Mesendoderm (in vitro differentiated cells): ENCODE data around the gene SLC1A2.

Source experiments
- DNase-seq: peaks from one replicate; pipeline ENCODE4 v3.0.0; 2013
- H2AK5ac ChIP-seq: 2 replicates; pipeline ENCODE4 v1.6.1; 2013; ENCODE audit warnings: low read length, inconsistent platforms
- H2BK120ac ChIP-seq: 2 replicates; pipeline ENCODE4 v1.6.1; 2013; ENCODE audit warnings: low read depth, mild to moderate bottlenecking, low read length, moderate library complexity, mixed read lengths
- H2BK15ac ChIP-seq: replicated peaks from 2 replicates; pipeline ENCODE4 v1.6.1; 2013; ENCODE audit warnings: low read depth, mild to moderate bottlenecking, moderate library complexity
- H2BK5ac ChIP-seq: 2 replicates; pipeline ENCODE4 v1.6.1; 2013; ENCODE audit warnings: low read length, inconsistent platforms
- H3K18ac ChIP-seq: 2 replicates; pipeline ENCODE4 v1.6.1; 2013; ENCODE audit warnings: mild to moderate bottlenecking, low read length, mixed read lengths
- H3K23ac ChIP-seq: one replicate; pipeline ENCODE4 v1.6.1; 2013; ENCODE audit warnings: low read length
- H3K27ac ChIP-seq: 2 replicates; pipeline ENCODE4 v1.5.1; 2013; ENCODE audit warnings: low read depth, mild to moderate bottlenecking, inconsistent platforms, low read length, moderate library complexity
- H3K27me3 ChIP-seq: 2 replicates; pipeline ENCODE4 v1.6.1; 2013; ENCODE audit warnings: low read length, control low read depth, mild to moderate bottlenecking, inconsistent platforms; ENCODE audit not compliant: insufficient read depth, poor library complexity
- H3K36me3 ChIP-seq: 2 replicates; pipeline ENCODE4 v1.6.1; 2013; ENCODE audit warnings: low read length, inconsistent platforms; ENCODE audit not compliant: control insufficient read depth, insufficient read depth
- H3K4ac ChIP-seq: one replicate; pipeline ENCODE4 v1.6.1; 2013; ENCODE audit warnings: low read depth, mild to moderate bottlenecking, low read length, moderate library complexity
- H3K4me1 ChIP-seq: 2 replicates; pipeline ENCODE4 v1.6.1; 2013; ENCODE audit warnings: low read depth, low read length, inconsistent platforms; ENCODE audit not compliant: control insufficient read depth
- H3K4me2 ChIP-seq: 2 replicates; pipeline ENCODE4 v1.6.1; 2013; ENCODE audit warnings: low read length
- H3K4me3 ChIP-seq: 2 replicates; pipeline ENCODE4 v1.5.1; 2013; ENCODE audit warnings: mild to moderate bottlenecking, low read length
- H3K56ac ChIP-seq: one replicate; pipeline ENCODE4 v1.6.1; 2013; ENCODE audit warnings: low read length
- H3K79me1 ChIP-seq: 2 replicates; pipeline ENCODE4 v1.6.1; 2013; ENCODE audit warnings: low read length, inconsistent platforms
- H3K79me2 ChIP-seq: 2 replicates; pipeline ENCODE4 v1.6.1; 2013; ENCODE audit warnings: mild to moderate bottlenecking, low read length; ENCODE audit not compliant: control insufficient read depth, insufficient read depth
- H3K9ac ChIP-seq: 2 replicates; pipeline ENCODE4 v1.6.1; 2013; ENCODE audit warnings: low read length, inconsistent platforms
- H4K5ac ChIP-seq: one replicate; pipeline ENCODE4 v1.6.1; 2013; ENCODE audit warnings: low read length
- H4K8ac ChIP-seq: one replicate; pipeline ENCODE4 v1.6.1; 2013; ENCODE audit warnings: low read depth, mild to moderate bottlenecking, control low read depth, low read length, moderate library complexity
- WGBS: extraction: QIAGEN DNeasy Blood & Tissue Kit; methylation state at CpG from one replicate; pipeline ENCODE4 v1.1.7; 2013; ENCODE audit warnings: low lambda C conversion rate, missing lambda C conversion rate; ENCODE audit not compliant: insufficient coverage; ENCODE audit errors: extremely low coverage; 5-methylcytosine and 5-hydroxymethylcytosine counted together

Gene SLC1A2

GRCh38 chr11:35402751-35403660 is 16.4 kb downstream of the SLC1A2 start:
- Histone ChIP-seq H3K4me2 (no peak overlapping the region), H3K18ac (no peak overlapping the region), H4K8ac (no peak overlapping the region), H2AK5ac (peak overlapping the region; percentile 54), H2BK15ac (no peak overlapping the region), H3K4ac (no peak overlapping the region), H3K9ac (no peak overlapping the region), H3K27ac (no peak overlapping the region), H3K4me3 (no peak overlapping the region), H3K23ac (no peak overlapping the region), H3K4me1 (peaks cover 20% of the 10 kb centered on the region), H3K36me3 (no peaks in the 10 kb centered on the region), H2BK5ac (peak overlapping the region; percentile 62), H3K79me1 (no peaks in the 10 kb centered on the region), H3K79me2 (no peaks in the 10 kb centered on the region), H3K27me3 (no peaks in the 10 kb centered on the region), H2BK120ac (peak overlapping the region; percentile 95), H3K56ac (peak overlapping the region; percentile 58), H4K5ac (no peak overlapping the region)
- WGBS = no CpG with 5 or more reads among the region's 9 CpGs
- DNase-seq = peak; percentile 60

- no peak overlapping the region for H2AK5ac ChIP-seq
- no peak overlapping the region for H4K8ac ChIP-seq
- H3K36me3 ChIP-seq = no peaks in the 10 kb centered on the region
- no peak overlapping the region for H3K4me2 ChIP-seq
- H3K27me3 ChIP-seq = no peaks in the 10 kb centered on the region
- no peaks in the 10 kb centered on the region for H3K79me1 ChIP-seq
- H4K5ac ChIP-seq = no peak overlapping the region
- no peak overlapping the region for H3K27ac ChIP-seq
- H3K4me3 ChIP-seq = no peak overlapping the region
- no peak overlapping the region for H2BK5ac ChIP-seq
- no peak overlapping the region for H3K56ac ChIP-seq
- no peak for DNase-seq
- no peak overlapping the region for H2BK15ac ChIP-seq
- H3K23ac ChIP-seq = no peak overlapping the region
- H3K79me2 ChIP-seq = no peaks in the 10 kb centered on the region
- H3K18ac ChIP-seq = no peak overlapping the region
- no peak overlapping the region for H3K4ac ChIP-seq
- no CpG with 5 or more reads among the region's 1 CpG for WGBS
- no peak overlapping the region for H2BK120ac ChIP-seq
- H3K9ac ChIP-seq = no peak overlapping the region
- peaks cover 15% of the 10 kb centered on the region for H3K4me1 ChIP-seq
These were observed 20.5 kb downstream of the SLC1A2 start for GRCh38 chr11:35398881-35399280.

- Histone ChIP-seq H4K8ac (no peak overlapping the region), H3K4me1 (peaks cover 2% of the 10 kb centered on the region), H2BK5ac (no peak overlapping the region), H3K23ac (no peak overlapping the region), H3K9ac (no peak overlapping the region), H2BK120ac (no peak overlapping the region), H3K79me1 (no peaks in the 10 kb centered on the region), H3K4ac (no peak overlapping the region), H2AK5ac (no peak overlapping the region), H3K27ac (no peak overlapping the region), H3K79me2 (no peaks in the 10 kb centered on the region), H3K56ac (no peak overlapping the region), H4K5ac (no peak overlapping the region), H3K36me3 (no peaks in the 10 kb centered on the region), H3K4me3 (no peak overlapping the region), H3K18ac (no peak overlapping the region), H2BK15ac (no peak overlapping the region), H3K4me2 (no peak overlapping the region), H3K27me3 (no peaks in the 10 kb centered on the region)
- no CpG with 5 or more reads among the region's 5 CpGs for WGBS
- DNase-seq = no peak
These were observed 24.4 kb downstream of the SLC1A2 start for GRCh38 chr11:35394941-35395340.

- no peaks in the 10 kb centered on the region for H3K27me3 ChIP-seq
- no peaks in the 10 kb centered on the region for H3K36me3 ChIP-seq
- H2BK15ac ChIP-seq = no peak overlapping the region
- H3K56ac ChIP-seq = no peak overlapping the region
- H3K4me2 ChIP-seq = no peak overlapping the region
- H2AK5ac ChIP-seq = no peak overlapping the region
- no peak overlapping the region for H3K4me3 ChIP-seq
- no peaks in the 10 kb centered on the region for H3K79me1 ChIP-seq
- no peak overlapping the region for H2BK120ac ChIP-seq
- no peak for DNase-seq
- no CpG with 5 or more reads among the region's 4 CpGs for WGBS
- H3K23ac ChIP-seq = no peak overlapping the region
- H3K9ac ChIP-seq = no peak overlapping the region
- no peak overlapping the region for H3K27ac ChIP-seq
- H3K79me2 ChIP-seq = no peaks in the 10 kb centered on the region
- no peaks in the 10 kb centered on the region for H3K4me1 ChIP-seq
- H4K5ac ChIP-seq = no peak overlapping the region
- H3K4ac ChIP-seq = no peak overlapping the region
- no peak overlapping the region for H3K18ac ChIP-seq
- H2BK5ac ChIP-seq = no peak overlapping the region
- no peak overlapping the region for H4K8ac ChIP-seq
These were observed 26.3 kb downstream of the SLC1A2 start for GRCh38 chr11:35393098-35393497.

- Histone ChIP-seq H2BK15ac (no peak overlapping the region), H3K4me1 (no peaks in the 10 kb centered on the region), H3K23ac (no peak overlapping the region), H4K8ac (no peak overlapping the region), H3K36me3 (no peaks in the 10 kb centered on the region), H3K79me1 (no peaks in the 10 kb centered on the region), H4K5ac (no peak overlapping the region), H3K18ac (no peak overlapping the region), H3K56ac (no peak overlapping the region), H2AK5ac (no peak overlapping the region), H3K4me3 (no peak overlapping the region), H3K27me3 (no peaks in the 10 kb centered on the region), H3K27ac (no peak overlapping the region), H3K9ac (no peak overlapping the region), H2BK5ac (no peak overlapping the region), H3K4ac (no peak overlapping the region), H3K4me2 (no peak overlapping the region), H3K79me2 (no peaks in the 10 kb centered on the region), H2BK120ac (no peak overlapping the region)
- no CpG with 5 or more reads among the region's 13 CpGs for WGBS
- peak; percentile 81 for DNase-seq
These were observed 27.3 kb downstream of the SLC1A2 start for GRCh38 chr11:35391922-35392688.
